Heart left ventricle (tissue), 16 donors: ENCODE measurements around the gene ZNF446. TPM values are rescaled to one million over a fixed set of nuclear protein-coding genes. Genes with fewer than 3 reads are reported as not detected.

Experiments used
- ATAC-seq, 4 donors: fragments of 200-7000 bp; cut with Tn5 transposase; one replicate each; pipeline ENCODE4 v1.9.1; 2020 to 2022; ENCODE audit warnings: moderate library complexity in 4 of 4, mild to moderate bottlenecking in 3 of 4, moderate number of reproducible peaks in 1 of 4
- DNase-seq, 5 donors: peaks; one replicate each; pipeline ENCODE4 v3.0.0-alpha.2; 2020
- H3K27ac ChIP-seq, 12 donors: fragments of 200-600 bp; sonication (generic) in 4 of 12; one replicate each; pipeline versions ENCODE4 v1.5.0 to v1.8.0; 2016 to 2022; ENCODE audit warnings: mild to moderate bottlenecking in 2 of 12
- H3K27me3 ChIP-seq, 9 donors: fragments of 200-600 bp; sonication (generic) in 2 of 9; one replicate each; pipeline versions ENCODE4 v1.5.1 to v1.8.0; 2016 to 2022; ENCODE audit warnings: mild to moderate bottlenecking in 3 of 9
- H3K36me3 ChIP-seq, 9 donors: fragments of 200-600 bp; sonication (generic) in 2 of 9; one replicate each; pipeline versions ENCODE4 v1.5.0 to v1.8.0; 2018 to 2022; ENCODE audit warnings: mild to moderate bottlenecking in 2 of 9
- H3K4me1 ChIP-seq, 12 donors: fragments of 200-600 bp; sonication (generic) in 4 of 12; one replicate each; pipeline versions ENCODE4 v1.5.0 to v1.8.0; 2016 to 2022; ENCODE audit warnings: mild to moderate bottlenecking in 3 of 12
- H3K4me3 ChIP-seq, 12 donors: fragments of 200-600 bp; sonication (generic) in 4 of 12; one replicate each; pipeline versions ENCODE4 v1.5.0 to v1.8.0; 2017 to 2022; ENCODE audit warnings: mild to moderate bottlenecking in 9 of 12, moderate library complexity in 4 of 12
- H3K9me3 ChIP-seq, 12 donors: fragments of 200-600 bp; sonication (generic) in 4 of 12; one replicate each; pipeline versions ENCODE4 v1.5.0 to v1.8.0; 2016 to 2022; ENCODE audit warnings: mild to moderate bottlenecking in 1 of 12
- CTCF ChIP-seq, 12 donors: fragments of 200-600 bp; sonication (generic) in 4 of 12; IDR thresholded peaks; one replicate each; pipeline versions ENCODE4 v1.5.0 to v1.8.0; 2018 to 2022; ENCODE audit warnings: antibody characterized with exemption in 12 of 12, mild to moderate bottlenecking in 5 of 12
- POLR2A ChIP-seq, 2 donors: fragments of 450-650 bp; IDR thresholded peaks; one replicate each; pipeline ENCODE4 v1.6.1; 2017; ENCODE audit warnings: antibody characterized with exemption in 2 of 2, mild to moderate bottlenecking in 2 of 2, moderate library complexity in 2 of 2
- WGBS, 4 donors: extraction: QIAGEN DNeasy Blood & Tissue Kit in 2 of 4; methylation state at CpG; one replicate each; pipeline versions ENCODE4 v1.1.5 to v1.1.7; 2013 to 2018; 5-methylcytosine and 5-hydroxymethylcytosine counted together
- intact Hi-C, 10 donors: fragments of 100-400 bp; cut with DNase I; formaldehyde crosslinking; loops; one replicate each; pipeline versions ENCODE4 v1.11.1 to v1.14.2; 2022
- polyA plus RNA-seq, 2 donors: library from polyadenylated mRNA; stranded (reverse); fragments of 200-250 nt; gene quantifications; one replicate each; pipeline ENCODE4 v1.2.3, GENCODE V29; 2013
- total RNA-seq, 9 donors: library from RNA; depleted of rRNA in 2 of 9; stranded (reverse); fragments of >200 nt in 2 of 9; fragmentation: NEBNext Ultra II Directional in 3 of 9; extraction: Animal tissue kit (Norgen Biotek cat#: 25700) in 3 of 9; gene quantifications; one replicate each; pipeline versions ENCODE4 v1.1.0 to v1.2.4, GENCODE V29; 2016 to 2023
- donor health status: ischemic (EF 13 %, LVEDD 7.1; RV severe dilation, severe dysfunction).
- donor health status: healthy with polysubstance abuse.
- donor health status: DM: no; HTN: yes; CAD: no.
- donor health status: DM: no; HTN: no; CAD: no.
- donor health status: ischemic (EF 25% LVEDD 6.9; RV normal size, moderate dysfunction).
- donor health status: ischemic (EF 25% LVEDD 5.7; RV mildly dilated, moderate dysfunction).
- donor health status: healthy.
- donor health status: DM: yes; HTN: yes; CAD: no.
- donor health status: ischemic (EF 35%, LVEDD 5.7; RV mildly dilated, moderate dysfunction).
- donor health status: nonischemic (EF 11% LVEDD 7.7; RV severe dilation, severe dysfunction).
- donor health status: DM: yes; HTN: yes; CAD: no.
- donor health status: PGD.
- donor health status: ischemic (EF 29% LVEDD 5.4; RV normal size, mild dysfunction).
- donor health status: nonischemic (EF 23%, LVEDD 6.1; RV moderate dilation, normal function).

The ZNF446 gene
- total and polyA plus RNA-seq, 11 donors, result 4.3 to 9.3 (median 6.0) TPM

GRCh38 chr19:58477130-58477529, 978 bp downstream of the ZNF446 start:
- no peaks in the 10 kb centered on the region for H3K27me3 ChIP-seq
- 80 to 87% (median 86%) methylated on average over 9 to 15 of the region's 15 CpGs for WGBS, 4 donors
- peak in 1 of 5 donors; percentile 42 for DNase-seq
- intact Hi-C loops, result no loop called here
- no peaks in the 10 kb centered on the region for H3K9me3 ChIP-seq
- H3K4me3 ChIP-seq, result peak overlapping the region in 5 of 12 donors; percentile 72 to 87 (median 82)
- no peak for TF ChIP-seq CTCF (IDR thresholded peaks at IDR 0.05)
- TF ChIP-seq POLR2A (IDR thresholded peaks at IDR 0.05), result no peak
- peaks cover 0 to 25% (median 14%) of the 10 kb centered on the region in 12 donors for H3K4me1 ChIP-seq
- H3K36me3 ChIP-seq, result peaks cover 0 to 40% (median 25%) of the 10 kb centered on the region in 9 donors
- peak overlapping the region in 9 of 12 donors; percentile 85 to 93 (median 90) for H3K27ac ChIP-seq
- no peak for ATAC-seq

- WGBS, 4 donors, result 75 to 96% (median 88%) methylated on average over 1 of the region's 1 CpG
- no peak overlapping the region for H3K4me3 ChIP-seq
- H3K27me3 ChIP-seq, result no peaks in the 10 kb centered on the region
- intact Hi-C loops, result no loop called here
- peak overlapping the region in 1 of 12 donors; percentile 86 for H3K27ac ChIP-seq
- DNase-seq (no peak), ATAC-seq (no peak)
- TF ChIP-seq POLR2A (IDR thresholded peaks at IDR 0.05) (no peak), CTCF (IDR thresholded peaks at IDR 0.05) (no peak)
- peaks cover 0 to 33% (median 18%) of the 10 kb centered on the region in 9 donors for H3K36me3 ChIP-seq
- H3K4me1 ChIP-seq, result peaks cover 0 to 25% (median 14%) of the 10 kb centered on the region in 12 donors
- no peaks in the 10 kb centered on the region for H3K9me3 ChIP-seq
Measured at GRCh38 chr19:58477871-58478270, 1.7 kb downstream of the ZNF446 start.

- intact Hi-C loops, result no loop called here
- Histone ChIP-seq H3K36me3 (peaks cover 0 to 24% (median 10%) of the 10 kb centered on the region in 9 donors), H3K4me1 (peaks cover 0 to 25% (median 14%) of the 10 kb centered on the region in 12 donors), H3K4me3 (no peak overlapping the region), H3K27ac (no peak overlapping the region), H3K9me3 (no peaks in the 10 kb centered on the region), H3K27me3 (no peaks in the 10 kb centered on the region)
- ATAC-seq, result no peak
- TF ChIP-seq CTCF (IDR thresholded peaks at IDR 0.05) (no peak), POLR2A (IDR thresholded peaks at IDR 0.05) (no peak)
- DNase-seq, result no peak
- WGBS, 4 donors, result 86 to 96% (median 93%) methylated on average over 7 of the region's 7 CpGs
Measured at GRCh38 chr19:58479303-58479702, 3.2 kb downstream of the ZNF446 start.

- no peak overlapping the region for H3K4me3 ChIP-seq
- peaks cover 0 to 24% (median 10%) of the 10 kb centered on the region in 9 donors for H3K36me3 ChIP-seq
- 86 to 92% (median 90%) methylated on average over 6 to 28 of the region's 28 CpGs for WGBS, 4 donors
- H3K27me3 ChIP-seq, result no peaks in the 10 kb centered on the region
- TF ChIP-seq POLR2A (IDR thresholded peaks at IDR 0.05), result no peak
- no peak for TF ChIP-seq CTCF (IDR thresholded peaks at IDR 0.05)
- peaks cover 0 to 19% (median 12%) of the 10 kb centered on the region in 12 donors for H3K4me1 ChIP-seq
- ATAC-seq (no peak), DNase-seq (no peak)
- no peak overlapping the region for H3K27ac ChIP-seq
- no peaks in the 10 kb centered on the region for H3K9me3 ChIP-seq
- intact Hi-C loops, result no loop called here
Measured at GRCh38 chr19:58479736-58480480, 3.8 kb downstream of the ZNF446 start.
